DMS 273 treated with DMSO at 0.1 percent for 48 hours (cell line): ENCODE data around the gene FBLN1.
"Not testable (repeated sequence)": the region's sequence is repeated elsewhere in the genome, so short reads cannot be mapped to it uniquely, and the experiment has no call there.

ENCODE experiments used
- DNase-seq: peaks from one replicate; lab custom pipeline; 2025; lab: John Stamatoyannopoulos, UW

FBLN1 gene

DNA sequence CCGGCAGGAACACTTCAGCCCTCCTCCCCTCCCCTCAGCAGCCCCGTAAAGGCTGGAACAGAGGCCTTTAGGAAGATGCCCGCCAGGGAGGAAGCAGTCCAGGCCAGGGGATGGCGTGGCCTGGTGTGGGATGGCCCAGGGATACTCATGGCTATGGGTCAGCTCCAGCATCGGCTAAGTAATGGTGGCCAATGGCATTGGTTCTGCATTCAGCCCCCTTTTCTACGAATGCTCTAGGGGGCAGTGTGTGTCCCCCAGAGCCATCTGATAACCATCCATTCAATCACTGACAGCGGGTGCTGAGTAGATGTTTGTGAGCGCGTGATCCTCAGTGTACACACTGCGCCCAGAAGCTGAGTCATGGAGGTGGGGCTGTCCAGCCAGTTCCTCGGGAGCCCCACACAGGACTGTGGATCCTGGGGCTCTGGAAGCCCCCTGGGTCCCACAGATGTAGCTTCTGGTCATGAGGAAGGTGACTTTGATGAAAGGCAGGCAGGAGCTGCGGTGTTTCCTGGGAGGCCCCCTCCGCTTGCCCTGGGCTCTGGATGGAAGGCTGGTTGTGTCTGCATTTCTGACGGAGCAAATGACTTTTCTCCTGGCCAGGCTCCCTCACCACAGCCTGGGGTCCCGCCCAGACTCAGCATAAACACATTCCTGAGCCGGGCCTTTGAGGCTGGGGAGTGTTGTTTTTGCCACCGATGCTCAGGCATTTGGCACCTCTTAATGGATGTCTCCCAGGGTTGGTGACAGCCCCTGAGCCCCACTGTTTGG is 46.5 kb downstream of the FBLN1 start:
- no peak for DNase-seq

DNA sequence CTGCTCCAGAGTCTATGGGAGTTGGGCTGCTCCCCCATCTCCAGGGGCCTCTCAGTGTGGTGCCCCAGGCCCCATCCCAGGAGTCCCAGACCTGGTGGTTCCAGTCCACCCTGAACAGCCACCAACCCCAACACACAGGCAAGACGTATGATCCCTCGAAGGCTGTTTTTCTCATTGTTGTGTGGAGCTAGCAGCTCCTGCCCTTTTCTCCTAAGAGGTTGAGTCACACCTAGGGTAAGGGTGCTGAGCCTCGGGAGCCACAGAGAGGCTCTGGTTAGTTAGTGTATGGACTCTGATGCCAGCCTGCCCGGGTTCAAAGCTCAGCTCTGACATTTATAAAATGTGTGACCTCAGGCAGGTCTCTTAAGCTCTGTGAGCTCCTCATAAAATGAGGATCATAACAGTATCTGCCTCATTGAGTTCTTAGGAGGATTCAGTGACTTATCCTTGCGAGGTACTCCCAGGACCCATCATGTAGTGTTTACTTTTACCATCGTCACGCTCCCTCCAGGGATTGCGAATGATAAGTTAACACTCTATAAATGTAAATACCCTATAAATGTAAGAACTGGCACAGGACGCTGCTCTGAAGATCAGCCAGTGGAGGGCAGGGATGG is 47.2 kb downstream of the FBLN1 start:
- no peak for DNase-seq

DNA sequence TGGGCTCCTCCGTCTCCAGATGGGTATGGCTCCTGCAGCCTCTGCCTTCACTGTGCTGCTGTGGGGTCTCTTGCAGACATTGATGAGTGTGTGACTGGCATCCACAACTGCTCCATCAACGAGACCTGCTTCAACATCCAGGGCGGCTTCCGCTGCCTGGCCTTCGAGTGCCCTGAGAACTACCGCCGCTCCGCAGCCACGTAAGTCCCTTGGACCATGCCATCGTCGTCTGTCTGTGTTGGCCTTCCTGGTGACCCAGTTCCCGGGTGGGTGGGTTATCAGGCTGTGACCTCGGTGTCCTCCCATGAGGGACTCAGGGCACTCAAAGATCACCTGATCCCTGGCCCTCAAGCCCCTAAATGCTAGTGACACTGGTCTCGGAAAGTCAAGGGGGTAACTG is 47.7 kb downstream of the FBLN1 start:
- no peak for DNase-seq

DNA sequence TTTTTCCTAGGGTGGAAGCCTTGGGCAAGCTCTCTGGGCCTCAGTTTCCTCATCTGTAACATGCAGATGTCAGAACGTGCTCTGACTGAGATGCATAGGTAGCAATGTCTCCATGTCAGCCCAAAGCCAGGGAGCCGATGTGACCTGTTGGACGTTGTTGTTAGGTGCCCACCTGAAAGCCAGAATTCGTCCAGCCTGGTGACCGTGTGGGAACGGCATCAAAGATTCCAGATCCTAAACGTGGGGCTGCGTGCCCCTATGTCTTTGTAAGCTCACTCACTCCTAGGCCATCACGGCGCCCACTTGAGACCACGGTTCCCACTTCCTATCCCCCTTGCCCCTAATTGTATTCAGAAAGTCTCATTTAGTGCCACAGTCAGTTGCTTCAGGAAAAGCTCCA is 48.2 kb downstream of the FBLN1 start:
- DNase-seq = no peak

DNA sequence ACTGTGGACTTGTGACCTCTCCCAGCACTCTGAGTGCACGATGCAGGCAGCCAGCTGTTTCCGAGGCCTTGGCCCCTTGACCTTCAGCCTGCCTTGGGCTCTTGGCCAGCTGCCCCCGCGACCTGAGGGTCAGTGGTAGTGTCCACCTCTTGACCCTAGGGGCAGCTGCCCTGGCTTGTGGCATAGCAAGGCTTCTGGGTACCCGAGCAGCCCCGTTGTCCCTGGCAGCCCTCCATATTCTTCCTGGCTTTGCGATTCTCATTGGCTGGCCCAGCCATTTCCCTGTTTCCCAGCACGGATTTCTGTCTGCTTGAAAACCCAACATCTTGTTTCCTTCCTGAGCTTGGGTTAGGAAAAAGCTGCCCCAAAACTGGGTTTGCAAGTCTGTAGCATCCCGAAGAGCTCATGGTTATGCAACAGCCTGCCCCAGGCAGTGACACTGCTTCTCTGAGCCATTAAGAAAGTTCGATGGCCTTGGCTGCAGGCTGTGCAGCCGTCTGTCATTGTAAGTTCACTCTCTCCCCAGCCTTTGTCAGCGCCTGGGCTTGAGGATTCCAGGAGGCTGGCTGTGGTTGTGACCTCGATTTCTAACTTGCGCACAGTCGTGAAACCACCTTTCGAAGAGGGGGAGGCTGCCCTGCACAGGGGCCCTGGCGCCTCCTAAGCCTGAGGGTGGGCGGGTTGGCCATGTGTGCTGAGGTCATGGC is 48.8 kb downstream of the FBLN1 start:
- DNase-seq = no peak

DNA sequence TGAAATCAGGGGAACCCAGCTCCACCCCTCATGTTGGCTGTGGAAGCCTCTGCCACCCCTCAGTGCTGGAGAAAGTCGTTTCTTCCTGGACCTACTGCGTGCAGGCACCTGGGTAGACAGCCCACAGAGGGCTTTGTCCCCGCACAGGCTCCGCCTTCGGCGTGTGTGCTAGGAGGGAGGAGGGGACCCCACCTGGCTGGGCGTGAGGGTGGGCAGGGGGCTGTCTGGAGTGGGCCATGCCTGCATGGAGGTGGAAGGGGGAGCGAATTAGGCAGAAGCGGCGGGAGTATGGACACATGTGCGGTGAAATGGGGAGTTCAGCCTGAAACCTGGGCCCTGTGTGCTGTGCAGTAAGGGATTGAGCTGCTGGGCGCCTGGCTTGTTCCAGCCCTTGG is 49.3 kb downstream of the FBLN1 start:
- DNase-seq = no peak

DNA sequence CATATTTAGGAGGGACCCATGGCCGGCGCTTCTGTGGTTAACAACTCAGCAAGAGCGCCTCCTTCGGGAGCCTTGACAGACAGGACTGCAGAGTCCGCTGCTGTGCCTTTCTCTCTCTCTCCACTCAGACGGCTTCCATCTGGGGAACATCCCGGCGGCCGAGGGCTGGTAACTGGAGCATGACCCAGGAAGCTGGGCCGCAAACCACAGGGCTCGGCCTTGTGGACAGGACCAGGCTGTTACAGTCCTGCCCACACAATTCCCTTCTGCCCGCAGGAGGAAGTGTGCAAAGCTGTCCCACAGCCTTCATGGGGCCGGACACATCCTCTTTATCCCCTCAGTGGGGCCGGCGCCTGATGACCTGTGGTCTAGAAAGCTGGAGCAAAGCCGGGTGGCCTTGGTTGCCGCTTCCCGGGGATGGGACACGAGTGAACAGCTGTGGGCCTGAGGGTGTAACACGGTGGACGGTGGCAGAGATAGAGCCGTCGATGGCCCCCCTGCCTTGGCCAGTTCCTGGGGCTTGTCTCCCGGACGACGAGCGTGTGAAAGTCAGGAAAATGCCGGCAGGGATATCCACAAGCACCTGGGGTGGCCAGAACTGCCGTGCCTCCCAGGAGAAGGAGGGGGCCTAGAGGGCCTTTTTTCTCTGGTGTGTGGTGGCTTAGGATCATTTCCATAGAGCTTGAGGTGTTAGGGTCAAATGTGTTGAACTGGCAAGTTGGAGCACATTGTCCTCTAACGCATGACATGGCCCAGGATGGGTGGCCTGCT is 50.1 kb downstream of the FBLN1 start:
- DNase-seq = no peak

DNA sequence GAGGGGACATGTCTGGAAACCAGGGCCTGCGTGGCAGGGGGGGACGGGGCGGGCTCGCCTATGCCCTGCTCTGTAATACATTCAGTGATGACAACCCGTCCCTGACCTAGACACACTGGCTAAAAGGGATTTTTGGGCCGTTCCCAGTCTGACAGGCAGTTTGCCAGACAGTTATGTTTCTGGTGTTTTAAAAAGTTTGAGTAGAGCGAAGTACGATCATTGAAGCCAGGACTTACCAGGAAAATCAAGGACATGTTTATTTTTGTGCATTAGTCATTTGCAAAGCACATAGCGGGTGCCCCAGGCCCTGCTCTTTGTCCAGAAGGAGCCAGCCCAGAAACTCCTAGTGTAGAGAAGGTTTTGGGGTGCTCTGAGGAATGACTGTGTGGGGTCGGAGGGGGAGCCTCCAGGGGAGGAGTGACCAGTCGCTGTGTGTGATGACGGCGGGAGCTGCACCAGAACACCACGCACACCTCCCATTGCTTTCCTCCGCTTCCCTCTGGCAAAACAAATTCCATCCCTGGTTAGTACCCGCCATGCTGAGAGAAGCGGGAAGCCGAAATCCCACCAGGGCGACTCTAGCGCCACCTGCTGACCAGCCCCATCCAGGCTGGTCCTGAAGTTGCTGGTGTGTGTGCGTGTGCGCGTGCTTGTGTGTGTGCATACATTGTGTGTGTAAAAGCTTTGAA is 50.8 kb downstream of the FBLN1 start:
- no peak for DNase-seq

DNA sequence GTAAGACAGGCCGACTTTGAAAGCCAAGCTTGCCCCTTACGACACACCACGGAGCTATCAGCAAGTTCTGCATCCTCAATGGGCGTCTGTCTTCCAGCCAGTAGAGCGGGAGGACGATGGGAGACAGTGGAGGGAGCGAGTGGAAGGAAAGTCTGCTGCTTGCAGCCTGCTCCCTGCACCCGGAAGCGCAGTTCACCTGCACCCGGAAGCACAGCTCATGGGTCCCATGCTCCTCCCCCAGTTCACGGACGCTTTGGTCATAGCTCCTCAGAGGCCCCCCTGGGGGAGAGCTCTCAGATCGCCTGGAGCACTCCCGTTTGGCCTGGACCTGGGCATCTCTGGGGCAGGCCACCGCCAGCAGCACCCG is 51.3 kb downstream of the FBLN1 start:
- DNase-seq = no peak

DNA sequence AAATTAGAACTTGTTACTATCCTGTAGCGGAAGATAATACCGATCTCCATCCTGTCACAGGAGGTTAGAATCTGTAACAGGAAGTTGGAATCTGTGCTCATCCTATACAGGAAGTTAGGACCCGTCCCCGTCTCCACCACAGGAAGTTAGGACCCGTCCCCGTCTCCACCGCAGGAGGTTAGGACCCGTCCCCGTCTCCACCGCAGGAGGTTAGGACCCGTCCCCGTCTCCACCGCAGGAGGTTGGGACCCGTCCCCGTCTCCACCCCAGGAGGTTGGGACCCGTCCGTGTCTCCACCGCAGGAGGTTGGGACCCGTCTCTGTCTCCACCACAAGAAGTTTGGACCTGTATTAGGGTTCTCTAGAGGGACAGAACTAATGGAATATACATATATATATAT is 52.2 kb downstream of the FBLN1 start:
- DNase-seq = no peak

DNA sequence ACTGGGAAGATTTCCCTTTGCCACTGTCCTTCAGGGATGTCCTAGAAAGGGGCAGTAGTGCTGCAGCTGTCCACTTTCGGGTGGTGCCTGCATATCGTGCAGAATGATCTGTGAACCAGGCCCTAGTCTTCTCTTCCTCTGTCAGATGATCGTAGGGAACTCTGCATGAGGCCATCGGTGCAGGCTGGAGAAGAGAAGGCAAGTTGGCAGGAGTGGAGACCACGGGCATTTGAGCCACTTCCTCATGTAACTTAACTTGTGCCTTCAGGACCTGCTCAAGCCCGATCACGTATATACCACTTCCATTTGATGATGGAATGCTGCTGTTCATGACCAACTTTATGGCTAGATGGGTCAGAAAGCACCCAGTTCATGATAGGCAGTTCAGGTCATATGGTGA is 55.2 kb downstream of the FBLN1 start:
- DNase-seq = not testable (repeated sequence)

DNA sequence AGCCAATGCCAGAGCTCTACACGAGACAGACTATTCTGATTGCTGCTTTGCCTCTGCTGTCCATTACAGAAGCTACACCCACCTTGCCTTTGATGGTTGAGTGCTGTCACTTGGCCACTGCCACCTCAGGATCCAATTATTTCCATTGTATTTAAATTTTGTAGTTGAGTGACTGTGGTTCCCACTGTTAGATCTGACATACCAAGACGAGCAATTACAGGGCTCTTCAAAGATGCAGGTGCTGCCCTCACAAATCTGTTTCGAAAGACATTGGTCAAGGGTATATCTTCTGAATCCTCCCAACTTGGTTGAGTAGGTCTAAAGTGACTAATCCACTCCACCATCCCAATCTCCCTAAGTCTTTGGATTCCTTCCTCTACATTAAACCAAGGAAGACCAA is 57.4 kb downstream of the FBLN1 start:
- not testable (repeated sequence) for DNase-seq

DNA sequence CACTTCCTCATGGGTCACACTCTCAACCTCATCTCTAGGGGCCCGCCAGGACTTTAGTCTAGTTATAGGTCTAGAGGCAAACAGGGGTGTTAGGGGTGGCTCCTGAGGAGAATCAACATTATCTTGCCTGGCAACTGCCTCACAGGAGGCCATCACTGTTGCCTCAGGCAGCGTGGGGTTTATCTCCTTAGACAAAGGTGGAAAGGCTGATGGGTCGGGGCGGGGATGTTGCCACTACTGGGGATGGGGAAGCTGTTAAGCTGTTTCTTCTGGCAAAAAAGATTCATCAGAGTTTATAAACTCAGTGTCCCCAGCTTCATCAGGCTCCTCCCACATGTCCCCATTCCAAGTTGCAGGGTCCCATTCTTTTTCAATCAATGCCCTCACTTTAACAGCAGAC is 58.1 kb downstream of the FBLN1 start:
- DNase-seq = not testable (repeated sequence)

DNA sequence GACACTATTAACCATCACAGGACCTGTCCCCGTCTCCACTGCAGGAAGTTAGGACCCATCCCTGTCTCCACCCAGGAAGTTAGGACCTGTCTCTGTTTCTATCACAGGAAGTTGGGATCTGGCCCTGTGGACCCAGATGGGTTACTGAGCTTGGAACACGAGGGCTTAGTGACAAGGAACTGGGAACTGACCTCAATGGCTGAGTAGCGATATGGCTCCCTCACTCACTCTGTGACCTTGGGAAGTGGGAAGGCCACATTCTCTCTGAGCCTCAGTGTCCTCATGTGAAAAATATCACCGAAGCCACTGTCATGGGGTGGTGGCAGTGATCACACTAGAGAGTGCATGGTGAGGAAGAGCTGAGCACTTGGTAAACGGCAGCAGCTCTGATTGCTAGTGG is 59.4 kb downstream of the FBLN1 start:
- DNase-seq = no peak

DNA sequence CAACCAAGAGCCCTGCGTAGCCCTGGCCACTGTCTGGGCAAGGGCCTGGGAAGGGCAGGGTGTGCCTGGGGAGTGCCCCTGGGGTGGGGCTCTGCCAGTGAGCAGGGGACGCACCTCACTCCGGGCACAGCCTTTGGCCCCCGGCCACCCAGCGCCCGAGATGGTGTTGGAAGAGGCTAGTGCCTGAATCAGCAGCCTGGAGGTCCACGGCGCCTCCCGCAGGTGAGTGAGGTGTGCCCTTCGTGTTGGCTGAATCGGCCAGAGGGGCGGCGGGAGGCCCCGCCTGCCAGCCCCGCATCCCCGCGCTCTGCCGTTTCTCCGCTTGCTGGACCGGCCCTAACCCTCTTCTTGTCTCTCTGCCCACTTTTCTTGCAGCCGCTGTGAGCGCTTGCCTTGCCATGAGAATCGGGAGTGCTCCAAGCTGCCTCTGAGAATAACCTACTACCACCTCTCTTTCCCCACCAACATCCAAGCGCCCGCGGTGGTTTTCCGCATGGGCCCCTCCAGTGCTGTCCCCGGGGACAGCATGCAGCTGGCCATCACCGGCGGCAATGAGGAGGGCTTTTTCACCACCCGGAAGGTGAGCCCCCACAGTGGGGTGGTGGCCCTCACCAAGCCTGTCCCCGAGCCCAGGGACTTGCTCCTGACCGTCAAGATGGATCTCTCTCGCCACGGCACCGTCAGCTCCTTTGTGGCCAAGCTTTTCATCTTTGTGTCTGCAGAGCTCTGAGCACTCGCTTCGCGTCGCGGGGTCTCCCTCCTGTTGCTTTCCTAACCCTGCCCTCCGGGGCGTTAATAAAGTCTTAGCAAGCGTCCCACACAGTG is 60.1 kb downstream of the FBLN1 start:
- no peak for DNase-seq

DNA sequence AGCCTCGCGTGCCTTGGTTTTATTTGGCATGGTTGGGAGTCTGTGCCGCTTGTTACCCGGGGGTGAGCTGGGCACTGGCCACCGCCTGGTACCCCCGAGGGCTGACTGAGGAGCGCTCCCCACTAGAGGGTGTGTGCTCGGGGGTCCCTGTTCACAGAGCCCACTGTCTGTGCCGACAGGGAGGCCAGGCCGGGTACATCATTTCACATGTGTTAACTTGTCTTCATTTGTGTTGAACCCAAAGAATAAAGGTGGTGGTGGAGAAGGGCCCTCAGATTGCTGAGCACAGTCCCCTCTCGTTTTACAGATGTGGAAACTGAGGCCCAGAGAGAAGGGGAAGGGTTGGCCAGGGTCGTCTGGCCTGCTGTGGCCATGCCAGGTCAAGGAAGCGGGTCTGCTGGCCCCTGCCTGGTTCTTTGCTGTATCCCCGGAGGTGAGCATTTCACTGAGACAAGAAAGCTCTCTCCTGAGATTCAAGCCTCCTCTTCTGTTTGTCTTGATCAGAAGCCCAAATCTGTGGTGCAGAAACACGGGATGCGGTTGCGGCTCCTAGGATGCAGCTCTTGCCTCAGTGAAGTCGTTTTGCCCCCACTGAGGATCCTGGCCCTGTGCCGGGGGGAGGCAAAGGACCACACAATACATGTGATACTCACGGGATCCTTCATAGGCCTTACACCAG is 60.8 kb downstream of the FBLN1 start:
- no peak for DNase-seq

DNA sequence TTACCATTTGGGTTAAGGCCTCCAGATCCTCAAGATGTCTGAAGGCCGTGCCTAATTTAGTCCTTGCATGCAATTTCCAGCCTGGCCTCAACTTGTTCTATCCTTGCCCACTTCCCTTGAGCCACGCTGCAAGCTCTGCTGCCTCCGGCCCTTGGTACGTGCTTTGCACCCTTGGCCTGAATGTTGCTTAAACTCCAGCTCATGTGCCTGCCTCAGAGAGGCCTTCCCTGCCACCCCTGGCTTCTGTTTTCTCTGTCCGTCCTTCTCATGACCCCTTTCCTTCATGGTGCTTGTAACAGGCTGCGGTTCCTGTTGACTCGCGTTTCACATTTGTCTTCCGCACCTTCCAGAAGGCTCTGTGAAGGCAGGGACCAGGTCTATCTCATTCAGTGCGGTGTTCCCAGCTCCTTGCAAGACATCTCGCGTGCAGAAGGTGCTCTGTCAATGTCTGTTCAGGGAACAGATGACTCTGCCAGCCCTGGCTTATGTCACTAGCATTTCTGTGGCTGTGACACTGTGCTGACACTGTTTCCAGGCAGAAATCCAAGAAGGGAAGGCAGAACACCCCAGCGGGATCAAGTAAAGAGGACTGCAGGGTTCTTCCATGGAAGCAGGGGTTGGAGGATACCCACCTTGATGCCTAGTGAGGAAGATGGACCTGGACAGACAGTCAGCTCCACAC is 61.8 kb downstream of the FBLN1 start:
- no peak for DNase-seq

DNA sequence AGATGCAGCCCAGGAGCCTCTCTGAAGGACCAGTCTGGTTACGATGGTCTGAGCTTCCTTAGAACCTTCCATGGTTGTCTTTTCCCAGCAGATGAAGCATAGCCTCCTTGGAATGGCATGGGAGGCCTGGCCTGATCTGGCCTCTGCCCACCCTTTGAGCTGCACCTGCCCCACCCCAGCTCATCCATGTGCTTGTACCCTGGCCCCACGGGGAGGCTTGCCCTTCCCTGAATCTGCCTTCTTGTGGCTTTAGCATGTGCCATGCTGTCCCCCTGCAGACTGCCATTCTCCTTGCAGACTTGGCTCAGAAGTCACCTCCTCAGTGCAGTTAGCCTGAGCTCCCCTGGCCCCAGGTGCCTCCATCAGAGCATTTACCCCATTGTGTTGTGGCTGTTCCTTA is 62.5 kb downstream of the FBLN1 start:
- DNase-seq = no peak

DNA sequence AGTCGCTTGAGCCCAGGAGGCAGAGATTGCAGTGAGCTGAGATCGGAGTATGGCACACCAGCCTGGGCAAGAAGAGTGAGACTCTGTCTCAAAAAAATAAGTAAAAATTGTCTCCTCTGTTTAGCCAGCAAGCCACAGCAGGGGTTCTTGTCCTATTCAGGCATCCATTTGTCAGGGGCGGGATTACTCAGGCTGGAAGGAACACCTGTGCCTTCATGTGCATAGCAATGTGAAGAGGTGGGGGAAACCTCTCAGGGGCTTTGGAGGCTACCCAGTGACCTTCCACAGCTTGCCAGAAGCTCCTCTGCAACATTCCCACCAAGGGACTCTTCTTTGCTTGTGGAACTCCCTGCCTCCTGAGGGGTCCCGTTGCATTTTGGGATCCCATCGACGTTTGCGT is 63.3 kb downstream of the FBLN1 start:
- no peak for DNase-seq

DNA sequence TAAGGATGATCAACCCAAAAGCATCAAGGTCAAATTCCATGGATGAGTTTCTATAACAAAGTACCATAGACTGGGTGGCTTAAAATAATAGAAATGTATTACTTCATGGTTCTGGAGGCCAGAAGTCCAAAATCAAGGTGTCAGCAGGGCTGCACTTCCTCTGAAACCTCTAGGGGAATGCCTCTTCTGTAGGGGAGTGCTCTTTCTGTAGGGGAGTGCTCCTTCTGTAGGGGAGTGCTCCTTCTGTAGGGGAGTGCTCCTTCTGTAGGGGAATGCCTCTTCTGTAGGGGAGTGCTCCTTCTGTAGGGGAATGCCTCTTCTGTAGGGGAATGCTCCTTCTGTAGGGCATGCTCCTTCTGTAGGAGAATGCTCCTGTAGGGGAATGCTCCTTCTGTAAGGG is 65.5 kb downstream of the FBLN1 start:
- DNase-seq = no peak
